Measurements from ENCODE around the gene APOA1.

The APOA1 gene

GRCh38 chr11:116837231-116838091, at the start of gene APOA1:
Gene APOA1 (minus strand): TSS chr11:116837622. CDS start chr11:116837387, 235 bp downstream.
- DNase-seq (ENCODE audit: low spot score) = no peak

- DNase-seq (ENCODE audit: low spot score) = no peak
These were observed 48.7 kb upstream of the APOA1 start for GRCh38 chr11:116885951-116886655.

- no peak for DNase-seq (ENCODE audit: low spot score)
These were observed 45.0 kb upstream of the APOA1 start for GRCh38 chr11:116882386-116882785.

- no peak for DNase-seq (ENCODE audit: low spot score)
These were observed 43.7 kb upstream of the APOA1 start for GRCh38 chr11:116881143-116881542.

GRCh38 chr11:116879800-116880625, 42.6 kb upstream of the APOA1 start:
- peak; percentile 55 for DNase-seq (ENCODE audit: low spot score)

GRCh38 chr11:116876656-116877055, 39.2 kb upstream of the APOA1 start:
- DNase-seq (ENCODE audit: low spot score) = no peak

- no peak for DNase-seq (ENCODE audit: low spot score)
These were observed 37.8 kb upstream of the APOA1 start for GRCh38 chr11:116875194-116875593.

GRCh38 chr11:116874251-116874650, 36.8 kb upstream of the APOA1 start:
- DNase-seq (ENCODE audit: low spot score) = no peak

GRCh38 chr11:116873381-116873780, 36.0 kb upstream of the APOA1 start:
- no peak for DNase-seq (ENCODE audit: low spot score)

- no peak for DNase-seq (ENCODE audit: low spot score)
These were observed 33.8 kb upstream of the APOA1 start for GRCh38 chr11:116871248-116871647.

- no peak for DNase-seq (ENCODE audit: low spot score)
These were observed 32.6 kb upstream of the APOA1 start for GRCh38 chr11:116870054-116870453.

- DNase-seq (ENCODE audit: low spot score) = no peak
These were observed 32.2 kb upstream of the APOA1 start for GRCh38 chr11:116869610-116870009.

- DNase-seq (ENCODE audit: low spot score) = no peak
These were observed 30.6 kb upstream of the APOA1 start for GRCh38 chr11:116868066-116868465.

GRCh38 chr11:116867619-116868018, 30.2 kb upstream of the APOA1 start:
- DNase-seq (ENCODE audit: low spot score) = no peak

GRCh38 chr11:116866804-116867455, 29.5 kb upstream of the APOA1 start:
- DNase-seq (ENCODE audit: low spot score) = no peak

- DNase-seq (ENCODE audit: low spot score) = no peak
These were observed 28.3 kb upstream of the APOA1 start for GRCh38 chr11:116865696-116866095.

GRCh38 chr11:116864531-116864930, 27.1 kb upstream of the APOA1 start:
- DNase-seq (ENCODE audit: low spot score) = no peak

GRCh38 chr11:116862951-116863350, 25.5 kb upstream of the APOA1 start:
- DNase-seq (ENCODE audit: low spot score) = no peak

GRCh38 chr11:116862185-116862584, 24.8 kb upstream of the APOA1 start:
- DNase-seq (ENCODE audit: low spot score) = no peak

GRCh38 chr11:116861539-116861938, 24.1 kb upstream of the APOA1 start:
- no peak for DNase-seq (ENCODE audit: low spot score)

- DNase-seq (ENCODE audit: low spot score) = no peak
These were observed 22.9 kb upstream of the APOA1 start for GRCh38 chr11:116860303-116860702.

- no peak for DNase-seq (ENCODE audit: low spot score)
These were observed 21.8 kb upstream of the APOA1 start for GRCh38 chr11:116859175-116859574.

Measured in D341Med (cell line).